22Rv1 (cell line): ENCODE results near the gene RAB31.

Source experiments
- ZFX ChIP-seq: fragments of 450-650 bp; IDR thresholded peaks from 2 replicates; pipeline ENCODE4 v1.6.1; 2017; ENCODE audit warnings: antibody characterized with exemption, borderline replicate concordance
- TF ChIP-seq, protein P1 (sequence below): fragments of 450-650 bp; IDR thresholded peaks from 2 replicates; pipeline ENCODE4 v1.5.1; 2017; ENCODE audit warnings: mild to moderate bottlenecking

GRCh38 chr18:9907867-9908266 lies 199.8 kb downstream of the RAB31 start:
- TF ChIP-seq, protein P1, sequence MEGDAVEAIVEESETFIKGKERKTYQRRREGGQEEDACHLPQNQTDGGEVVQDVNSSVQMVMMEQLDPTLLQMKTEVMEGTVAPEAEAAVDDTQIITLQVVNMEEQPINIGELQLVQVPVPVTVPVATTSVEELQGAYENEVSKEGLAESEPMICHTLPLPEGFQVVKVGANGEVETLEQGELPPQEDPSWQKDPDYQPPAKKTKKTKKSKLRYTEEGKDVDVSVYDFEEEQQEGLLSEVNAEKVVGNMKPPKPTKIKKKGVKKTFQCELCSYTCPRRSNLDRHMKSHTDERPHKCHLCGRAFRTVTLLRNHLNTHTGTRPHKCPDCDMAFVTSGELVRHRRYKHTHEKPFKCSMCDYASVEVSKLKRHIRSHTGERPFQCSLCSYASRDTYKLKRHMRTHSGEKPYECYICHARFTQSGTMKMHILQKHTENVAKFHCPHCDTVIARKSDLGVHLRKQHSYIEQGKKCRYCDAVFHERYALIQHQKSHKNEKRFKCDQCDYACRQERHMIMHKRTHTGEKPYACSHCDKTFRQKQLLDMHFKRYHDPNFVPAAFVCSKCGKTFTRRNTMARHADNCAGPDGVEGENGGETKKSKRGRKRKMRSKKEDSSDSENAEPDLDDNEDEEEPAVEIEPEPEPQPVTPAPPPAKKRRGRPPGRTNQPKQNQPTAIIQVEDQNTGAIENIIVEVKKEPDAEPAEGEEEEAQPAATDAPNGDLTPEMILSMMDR, result no peak
- TF ChIP-seq ZFX, result no peak
